Measurements from ENCODE around the gene ACSM6.
A peak's percentile ranks its signal among the peaks of the same experiment; 100 is the strongest.

The ACSM6 gene

GRCh38 chr10:95247200-95247880 lies 53.3 kb downstream of the ACSM6 start:
- DNase-seq = peak; percentile 95

DNA sequence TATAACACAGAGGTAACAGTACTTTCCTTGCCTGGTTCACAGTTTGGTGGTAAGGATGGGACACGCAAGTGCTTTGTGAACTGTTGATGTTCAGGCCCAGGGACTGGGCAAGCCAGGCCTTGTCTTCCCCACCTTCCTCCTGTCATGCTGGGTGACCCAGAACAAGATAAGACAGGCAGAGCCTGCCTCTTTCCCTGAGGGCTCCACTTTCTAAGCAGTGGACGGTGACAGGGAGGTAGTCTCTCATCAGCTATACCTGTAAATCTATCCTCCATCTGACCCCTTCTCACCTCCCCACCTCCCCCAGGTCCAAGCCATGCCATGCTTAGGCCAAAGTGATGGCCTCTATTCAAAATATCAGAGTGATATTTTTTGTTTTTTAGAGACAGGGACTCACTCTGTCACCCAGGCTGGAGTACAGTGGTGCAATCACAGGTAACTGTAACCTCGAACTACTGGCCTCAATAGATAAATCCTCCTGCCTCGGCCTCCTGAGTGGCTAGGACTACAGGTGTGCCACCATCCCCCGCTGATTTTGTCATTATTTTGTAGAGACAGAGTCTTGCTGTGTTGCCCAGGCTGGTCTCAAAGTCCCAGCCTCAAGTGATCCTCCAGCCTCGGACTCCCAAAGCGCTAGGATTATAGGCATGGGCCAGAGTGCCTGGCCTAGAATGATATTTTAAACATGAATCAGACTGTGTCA lies 54.0 kb downstream of the ACSM6 start:
- no peak for DNase-seq

- DNase-seq = no peak
These were observed 55.0 kb downstream of the ACSM6 start for GRCh38 chr10:95248989-95249388.

DNA sequence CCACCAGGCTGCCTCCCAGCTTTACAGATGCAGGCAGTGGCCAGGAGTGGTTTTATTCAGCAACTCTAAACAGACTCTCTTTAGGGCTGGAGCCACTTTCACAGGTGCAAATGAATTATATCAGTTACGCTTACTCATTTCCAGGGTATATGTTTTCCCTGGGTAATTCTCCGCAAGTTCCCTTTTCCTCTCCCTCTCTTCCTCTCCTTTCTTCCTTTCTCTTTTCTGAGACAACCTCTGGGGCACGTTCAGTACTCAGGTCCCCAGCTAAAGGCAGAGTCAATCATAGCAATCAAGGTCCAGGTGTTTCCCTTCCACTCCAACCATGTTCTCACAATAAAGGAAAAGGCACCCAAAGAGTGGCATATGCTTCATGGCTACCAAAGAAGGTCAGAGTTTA lies 55.4 kb downstream of the ACSM6 start:
- no peak for DNase-seq

- no peak for DNase-seq
These were observed 56.8 kb downstream of the ACSM6 start for GRCh38 chr10:95250856-95251255.

GRCh38 chr10:95253007-95253406 lies 59.0 kb downstream of the ACSM6 start:
- no peak for DNase-seq

DNA sequence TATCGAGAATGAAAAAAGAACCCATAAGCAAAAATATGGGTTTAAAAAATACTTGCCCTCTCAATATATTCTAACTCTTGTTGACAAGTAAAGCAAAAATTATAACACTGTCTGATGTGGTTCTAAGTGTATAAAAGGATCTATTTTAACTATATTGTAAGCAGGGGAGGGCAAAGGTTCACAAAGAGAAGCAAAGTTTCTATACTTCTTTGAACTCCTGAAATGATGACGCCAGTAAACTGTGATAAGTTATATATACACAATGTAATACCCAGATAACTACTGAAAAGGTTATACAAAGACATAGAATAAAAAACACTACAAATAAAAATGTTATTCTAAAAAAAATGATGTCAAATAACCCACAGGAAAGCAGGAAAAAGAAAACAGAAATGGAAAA lies 59.6 kb downstream of the ACSM6 start:
- no peak for DNase-seq

DNA sequence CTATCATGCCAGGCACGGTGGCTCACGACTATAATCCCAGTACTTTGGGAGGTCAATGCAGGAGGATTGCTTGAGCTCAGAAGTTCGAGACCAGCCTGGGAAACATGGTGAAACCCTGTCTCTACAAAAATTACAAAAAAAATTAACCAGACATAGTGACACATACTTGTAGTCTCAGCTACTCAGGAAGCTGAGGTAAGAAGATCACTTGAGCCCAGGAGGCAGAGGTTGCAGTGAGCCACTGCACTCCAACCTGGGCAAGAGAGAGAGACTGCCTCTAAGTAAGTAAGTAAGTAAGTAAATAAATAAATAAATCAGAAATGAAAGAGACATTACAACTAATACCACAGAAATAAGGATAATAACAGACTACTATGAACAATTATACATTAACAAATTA lies 60.6 kb downstream of the ACSM6 start:
- no peak for DNase-seq

- DNase-seq = no peak
These were observed 62.2 kb downstream of the ACSM6 start for GRCh38 chr10:95256268-95256667.

DNA sequence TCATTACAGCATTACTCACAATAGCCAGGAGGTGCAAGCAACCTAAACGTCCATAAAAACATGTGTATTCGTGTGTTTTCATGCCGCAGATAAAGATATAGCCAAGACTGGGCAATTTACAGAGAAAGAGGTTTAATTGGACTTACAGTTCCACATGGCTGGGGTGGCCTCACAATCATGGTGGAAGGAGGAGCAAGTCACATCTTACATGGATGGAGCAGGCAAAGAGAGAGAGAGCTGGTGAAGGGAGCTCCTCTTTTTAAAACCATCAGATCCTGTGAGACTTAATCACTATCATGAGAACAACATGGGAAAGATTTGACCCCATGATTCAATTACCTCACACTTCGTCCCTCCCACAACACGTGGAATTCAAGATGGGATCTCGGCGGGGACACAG lies 63.8 kb downstream of the ACSM6 start:
- no peak for DNase-seq

GRCh38 chr10:95260397-95260881 lies 66.4 kb downstream of the ACSM6 start:
- DNase-seq = peak; percentile 90

DNA sequence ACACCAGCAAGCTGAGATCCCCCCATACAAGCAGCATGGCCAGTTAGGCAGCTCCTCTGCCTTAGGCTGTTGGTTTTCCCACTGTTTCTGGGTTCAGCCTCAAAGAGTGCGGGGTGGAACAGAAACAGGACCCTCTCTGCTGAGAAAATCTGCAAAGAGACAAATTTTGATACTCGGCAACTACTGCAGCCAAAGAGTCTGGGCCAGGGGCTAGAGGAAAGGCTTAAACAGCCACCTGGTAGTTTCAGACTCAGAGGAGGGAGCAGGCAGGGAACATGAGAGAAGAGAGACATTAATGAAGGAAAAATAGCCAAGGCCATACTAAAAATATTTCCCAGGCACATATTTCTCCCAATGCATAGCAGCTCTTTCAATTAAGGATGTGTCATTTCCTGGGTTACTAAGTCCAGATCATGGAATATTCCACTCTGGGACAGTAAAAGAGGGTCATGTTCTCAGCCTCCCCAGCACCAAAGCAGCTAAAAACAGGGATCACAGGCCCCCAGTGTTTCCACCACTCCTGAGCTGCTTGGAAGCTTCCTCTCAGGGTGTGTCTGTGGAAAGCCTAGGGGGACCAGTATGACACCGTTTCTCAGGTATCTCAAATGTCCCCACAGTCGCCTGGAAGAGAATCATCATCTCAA lies 67.0 kb downstream of the ACSM6 start:
- peak; percentile 66 for DNase-seq

DNA sequence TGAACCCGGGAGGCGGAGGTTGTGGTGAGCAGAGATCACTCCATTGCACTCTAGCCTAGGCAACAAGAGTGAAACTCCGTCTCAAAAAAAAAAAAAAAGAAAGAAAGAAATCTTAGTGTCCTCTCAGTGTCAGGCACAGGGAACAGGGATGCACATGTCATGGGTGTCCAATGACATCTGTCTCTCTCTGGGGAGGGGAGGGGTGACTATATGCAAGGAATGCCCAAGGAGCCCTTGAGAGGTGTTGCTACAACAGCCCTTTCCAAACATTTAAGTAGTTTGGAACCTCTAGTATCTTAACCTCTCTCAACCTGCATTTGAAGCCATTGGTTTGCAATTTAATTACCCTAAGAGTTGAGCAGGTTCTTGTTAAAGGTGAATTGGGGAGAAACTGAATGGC lies 67.9 kb downstream of the ACSM6 start:
- no peak for DNase-seq

DNA sequence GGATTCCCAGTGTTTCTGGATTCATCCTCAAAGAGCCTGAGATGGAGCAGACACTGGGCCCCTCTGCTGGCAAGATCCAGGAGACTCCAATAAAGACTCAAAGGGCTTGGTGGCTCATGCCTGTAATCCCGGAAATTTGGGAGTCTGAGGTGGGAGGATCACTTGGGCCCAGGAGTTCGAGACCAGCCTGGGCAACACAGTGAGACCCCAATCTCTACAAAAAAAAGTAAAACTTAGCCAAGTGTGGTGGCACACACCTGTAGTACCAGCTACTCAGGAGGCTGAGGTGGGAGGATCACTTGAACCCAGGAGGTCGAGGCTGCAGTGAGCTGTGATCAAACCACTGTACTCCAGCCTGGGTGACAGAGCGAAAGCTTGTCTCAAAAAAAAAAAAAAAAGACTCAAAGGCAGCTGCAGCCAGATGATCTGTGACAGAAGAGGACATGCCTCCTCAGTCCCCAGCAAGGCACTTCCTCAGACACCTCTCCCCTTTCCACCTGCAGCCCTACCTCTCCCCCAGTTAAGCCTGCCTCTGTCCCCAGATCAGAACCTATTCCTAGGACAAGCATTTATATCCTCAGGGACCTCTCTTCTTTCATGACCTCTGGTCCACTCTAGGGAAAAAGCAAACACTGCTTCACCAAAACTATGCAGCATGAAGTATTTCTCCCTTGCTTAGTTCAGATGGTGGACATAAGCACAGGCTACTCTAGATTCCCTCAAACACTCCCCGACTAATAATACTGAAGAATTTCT lies 68.9 kb downstream of the ACSM6 start:
- DNase-seq = no peak

GRCh38 chr10:95263864-95264226 lies 69.8 kb downstream of the ACSM6 start:
- DNase-seq = no peak

DNA sequence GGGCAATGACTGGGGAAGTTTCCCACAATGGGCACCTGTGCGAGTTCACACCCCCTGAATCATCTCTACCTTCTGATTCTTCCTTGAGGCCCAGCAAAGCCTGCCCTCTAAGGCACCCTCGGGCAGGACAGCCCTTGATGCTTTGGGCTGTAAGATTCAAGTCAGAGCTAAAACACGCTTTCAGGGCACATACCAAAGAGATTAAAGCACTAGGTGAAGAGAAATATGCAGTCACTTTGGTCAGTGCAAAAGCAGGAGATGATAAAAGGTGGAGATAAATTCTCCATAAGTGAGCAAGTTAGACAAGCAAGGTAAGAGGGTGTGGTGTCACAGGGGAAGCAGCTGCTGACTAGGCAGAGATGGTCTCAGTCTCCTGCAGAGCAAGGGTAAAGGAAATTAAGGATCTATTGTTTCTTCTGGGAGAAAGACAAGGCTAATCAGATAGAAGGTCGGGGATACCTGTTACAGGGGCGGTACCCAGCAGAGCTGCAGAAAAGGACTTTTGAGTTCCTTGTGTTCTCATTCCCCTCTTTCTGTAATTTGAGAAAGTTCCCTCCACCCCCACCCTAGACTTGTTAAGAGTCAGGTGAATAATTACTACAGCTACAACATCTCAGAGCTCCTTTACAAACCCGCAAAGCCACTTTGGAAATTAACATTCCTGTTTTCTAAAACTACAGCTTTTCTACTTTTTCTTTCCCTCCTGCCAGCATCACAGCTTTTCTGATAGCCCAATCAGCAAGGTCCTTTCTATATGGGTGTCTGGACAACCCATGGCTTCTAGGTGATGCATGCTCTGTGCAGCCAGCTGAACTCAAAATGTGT lies 70.4 kb downstream of the ACSM6 start:
- DNase-seq = no peak

- DNase-seq = no peak
These were observed 71.5 kb downstream of the ACSM6 start for GRCh38 chr10:95265572-95265971.

DNA sequence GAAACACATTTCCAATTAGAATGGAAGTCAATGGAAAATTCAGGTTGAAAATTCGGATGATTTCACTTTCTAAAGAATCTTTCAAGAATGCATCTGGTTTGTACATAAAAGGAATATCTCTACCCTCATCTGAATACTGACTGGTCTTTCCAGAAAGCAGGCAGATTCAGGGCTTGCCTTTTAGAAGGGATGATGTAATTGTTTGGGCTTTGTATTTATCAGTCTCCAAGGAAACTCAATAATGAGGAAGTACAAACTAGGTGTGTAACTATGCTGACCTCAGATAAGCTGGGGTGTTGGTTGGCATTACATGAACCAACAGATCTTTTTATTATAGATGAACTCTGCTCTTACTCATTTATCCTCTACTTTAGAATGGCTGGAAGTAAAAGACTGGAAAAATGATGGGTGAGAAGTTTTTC lies 72.6 kb downstream of the ACSM6 start:
- peak; percentile 88 for DNase-seq

- no peak for DNase-seq
These were observed 73.2 kb downstream of the ACSM6 start for GRCh38 chr10:95267251-95267650.

GRCh38 chr10:95268438-95268837 lies 74.4 kb downstream of the ACSM6 start:
- no peak for DNase-seq

GRCh38 chr10:95273393-95274312 lies 79.6 kb downstream of the ACSM6 start:
- peak; percentile 80 for DNase-seq
